ENCODE measurements around the gene MAG.

MAG gene

GRCh38 chr19:35265126-35265899 lies 26.6 kb upstream of the MAG start:
- no peak for DNase-seq

- no peak for DNase-seq
Observed at GRCh38 chr19:35265900-35266519, 26.0 kb upstream of the MAG start.

DNA sequence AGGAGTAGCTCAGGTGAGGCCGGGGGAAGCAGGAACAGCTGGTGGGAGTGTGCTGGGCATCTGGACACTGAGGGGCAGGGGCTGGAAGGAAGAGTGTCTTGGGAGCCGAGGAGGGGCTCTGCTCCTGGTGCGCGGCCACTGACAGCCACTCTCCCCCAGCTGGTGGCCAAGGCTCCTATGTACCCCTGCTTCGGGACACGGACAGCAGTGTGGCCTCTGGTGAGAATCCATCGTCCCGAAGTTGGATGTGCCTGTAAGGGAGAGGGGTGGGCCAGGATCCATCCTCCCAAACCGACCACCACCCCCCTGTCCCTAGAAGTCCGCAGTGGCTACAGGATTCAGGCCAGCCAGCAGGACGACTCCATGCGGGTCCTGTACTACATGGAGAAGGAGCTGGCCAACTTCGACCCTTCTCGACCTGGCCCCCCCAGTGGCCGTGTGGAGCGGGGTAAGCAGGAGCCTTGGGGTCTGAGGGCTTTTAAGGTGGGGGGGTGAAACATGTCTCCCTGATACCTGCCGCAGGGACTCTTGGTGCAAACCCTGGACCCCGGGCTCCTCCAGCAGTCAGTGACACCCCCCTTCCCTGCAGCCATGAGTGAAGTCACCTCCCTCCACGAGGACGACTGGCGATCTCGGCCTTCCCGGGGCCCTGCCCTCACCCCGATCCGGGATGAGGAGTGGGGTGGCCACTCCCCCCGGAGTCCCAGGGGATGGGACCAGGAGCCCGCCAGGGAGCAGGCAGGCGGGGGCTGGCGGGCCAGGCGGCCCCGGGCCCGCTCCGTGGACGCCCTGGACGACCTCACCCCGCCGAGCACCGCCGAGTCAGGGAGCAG lies 25.2 kb upstream of the MAG start:
- no peak for DNase-seq

GRCh38 chr19:35267353-35267817 lies 24.6 kb upstream of the MAG start:
- no peak for DNase-seq

DNA sequence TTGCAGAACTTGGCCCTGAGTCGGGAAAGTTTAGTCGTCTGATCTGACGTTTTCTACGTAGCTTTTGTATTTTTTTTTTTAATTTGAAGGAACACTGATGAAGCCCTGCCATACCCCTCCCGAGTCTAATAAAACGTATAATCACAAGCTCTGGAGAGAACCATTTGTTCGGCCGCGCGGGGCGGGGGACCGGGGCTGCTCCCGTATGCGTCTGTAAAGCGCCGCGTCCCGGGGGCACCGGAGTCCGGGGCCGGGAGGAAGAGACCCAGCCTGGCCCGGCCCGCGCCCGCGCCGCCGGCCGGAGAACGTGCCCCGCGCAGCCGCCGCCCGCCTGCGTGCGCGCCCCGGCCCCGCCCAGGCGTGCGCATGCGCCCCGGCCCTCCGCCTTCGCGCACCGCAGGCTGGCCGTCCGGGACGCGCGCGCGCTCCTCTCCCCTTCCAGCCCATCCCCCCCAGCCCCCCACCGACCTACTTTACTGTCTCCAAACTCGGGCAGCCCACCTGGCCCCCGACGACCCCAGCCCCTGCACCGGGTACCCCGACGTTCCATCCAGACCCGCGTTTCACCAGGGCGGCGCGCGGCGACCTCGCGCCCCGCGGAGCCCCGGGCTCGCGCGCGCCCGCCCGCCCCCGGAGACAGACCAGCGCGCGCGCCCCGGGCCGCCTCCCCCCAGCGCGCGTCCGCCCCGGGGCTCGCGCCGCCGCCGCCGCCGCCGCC lies 24.0 kb upstream of the MAG start:
- peak; percentile 79 for DNase-seq

DNA sequence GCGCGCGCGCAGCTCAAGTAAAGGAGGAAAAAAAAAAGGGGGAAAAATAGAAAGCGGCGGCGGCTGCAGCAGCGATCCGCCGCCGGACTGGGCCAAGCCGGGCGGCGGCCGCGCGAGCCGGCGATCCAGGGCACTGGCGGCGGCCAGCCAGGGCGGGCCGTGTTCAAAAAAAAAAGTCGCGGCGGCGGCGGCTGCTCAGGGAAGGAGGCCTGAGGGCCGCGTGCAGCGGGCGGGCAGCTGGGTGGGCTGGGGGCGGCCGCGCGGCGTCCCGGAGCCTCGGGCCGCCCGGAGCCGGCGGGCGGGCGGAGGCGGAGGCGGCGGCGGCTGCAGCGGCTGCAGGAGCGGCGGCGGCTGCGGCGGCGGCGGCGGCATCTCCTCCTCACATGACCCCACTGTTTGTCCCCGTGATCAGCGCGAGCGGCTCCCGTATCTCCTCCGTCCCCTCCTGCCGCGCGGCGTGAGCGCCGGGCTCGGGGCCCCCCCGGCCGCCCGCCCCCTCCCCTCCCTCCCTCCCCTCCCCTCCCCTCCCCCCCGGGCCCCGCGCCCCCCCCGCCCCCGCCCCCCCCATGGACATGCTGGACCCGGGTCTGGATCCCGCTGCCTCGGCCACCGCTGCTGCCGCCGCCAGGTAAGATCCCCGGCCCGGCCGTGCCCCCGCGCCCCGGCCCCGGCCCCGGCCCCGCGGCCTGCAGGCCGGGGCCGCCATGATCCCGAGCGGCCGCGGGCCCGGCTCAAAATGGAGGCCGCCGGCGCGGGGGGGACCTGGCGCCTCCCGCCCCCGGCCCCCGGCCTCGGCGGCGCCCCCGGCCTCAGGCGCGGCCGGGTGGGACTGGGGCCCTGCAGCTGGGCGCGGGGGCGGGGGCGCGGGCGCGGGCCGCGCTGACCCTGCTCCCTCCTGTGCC lies 23.2 kb upstream of the MAG start, which contains the start of gene USF2:
TSS of gene USF2 (plus strand) at position 427 of the 902 bp plus-strand sequence. CDS start at position 567, 140 bp downstream.
- DNase-seq: peak; percentile 68

- DNase-seq: peak; percentile 65
Observed at GRCh38 chr19:35269438-35270117, 22.4 kb upstream of the MAG start.

- DNase-seq: no peak
Observed at GRCh38 chr19:35270381-35270811, 21.6 kb upstream of the MAG start.

DNA sequence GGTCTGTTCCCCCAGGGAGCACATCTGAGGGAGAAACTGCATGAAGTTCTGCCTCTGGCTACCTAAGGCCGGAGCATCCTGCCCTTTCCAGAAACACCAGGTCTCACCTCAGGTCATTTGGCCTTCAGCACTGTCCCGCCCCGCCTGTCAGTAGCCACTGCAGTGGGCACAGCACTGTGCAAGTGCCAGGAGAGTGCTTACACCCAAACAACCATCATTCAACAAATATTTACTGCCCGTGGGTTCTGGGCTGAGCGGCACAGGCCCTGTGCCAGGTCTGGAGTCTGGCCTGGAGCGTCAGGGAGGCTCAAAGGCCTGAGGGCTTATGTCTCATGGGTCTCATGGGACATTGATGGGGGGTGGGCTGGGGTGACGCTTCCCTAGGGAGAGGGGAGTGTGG lies 20.4 kb upstream of the MAG start:
- DNase-seq: no peak

DNA sequence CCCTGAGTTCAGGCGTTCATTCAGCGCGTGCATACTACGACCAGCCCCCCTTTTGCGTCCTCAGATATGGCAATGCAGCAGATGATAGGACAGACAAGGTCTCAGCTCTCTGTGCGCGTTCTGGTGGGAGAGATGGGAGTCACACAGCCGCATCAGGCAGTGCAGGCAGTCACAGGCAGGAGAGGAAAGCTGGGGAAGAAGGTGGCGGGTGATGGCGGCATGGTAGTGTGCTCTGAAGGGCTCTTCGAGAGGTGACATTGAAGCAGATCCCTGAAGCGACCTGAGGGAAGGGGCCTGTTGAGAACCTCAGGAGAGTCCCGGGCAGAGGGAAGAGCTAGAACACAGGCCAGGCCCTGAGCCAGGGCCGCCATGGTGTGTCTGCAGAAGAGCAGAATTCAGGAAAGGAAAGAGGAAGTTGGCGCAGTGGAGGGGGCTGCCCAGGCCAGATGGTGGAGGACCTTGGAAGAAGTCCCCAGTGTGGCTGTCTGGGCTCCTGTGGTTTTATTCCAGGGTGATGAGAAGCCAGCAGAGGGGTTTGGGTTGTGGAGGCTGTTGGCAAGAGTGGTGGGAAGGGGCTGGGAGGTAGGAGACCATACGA lies 19.7 kb upstream of the MAG start:
- DNase-seq: no peak

- DNase-seq: no peak
Observed at GRCh38 chr19:35272954-35273649, 18.9 kb upstream of the MAG start.

DNA sequence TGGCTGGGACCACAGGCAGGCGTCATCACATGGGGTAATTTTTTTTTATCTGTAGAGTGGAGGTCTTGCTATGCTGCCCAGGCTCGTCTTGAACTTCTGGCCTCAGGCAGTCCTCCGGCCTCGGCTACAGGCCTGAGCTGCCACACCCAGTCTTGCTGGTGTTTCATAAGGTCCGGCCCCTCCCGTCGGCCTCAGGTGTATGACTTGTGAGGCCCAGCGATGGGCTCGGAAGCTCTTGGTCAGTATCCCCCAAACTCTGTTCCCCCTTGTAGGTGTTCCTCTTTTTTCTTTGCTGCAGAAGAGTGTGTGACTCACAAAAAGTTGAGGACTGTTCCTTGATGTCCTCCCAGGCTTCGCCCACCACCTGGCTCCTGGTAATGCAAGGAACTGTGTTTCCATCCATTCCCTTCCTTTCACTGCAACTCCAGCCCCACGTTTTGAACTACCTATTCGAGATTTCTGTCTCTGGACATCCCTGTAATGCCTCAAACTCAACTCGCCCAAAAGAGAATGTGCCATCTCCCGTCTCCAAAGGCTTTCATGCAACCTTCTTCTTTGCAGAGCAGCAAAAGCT lies 18.2 kb upstream of the MAG start:
- no peak for DNase-seq

DNA sequence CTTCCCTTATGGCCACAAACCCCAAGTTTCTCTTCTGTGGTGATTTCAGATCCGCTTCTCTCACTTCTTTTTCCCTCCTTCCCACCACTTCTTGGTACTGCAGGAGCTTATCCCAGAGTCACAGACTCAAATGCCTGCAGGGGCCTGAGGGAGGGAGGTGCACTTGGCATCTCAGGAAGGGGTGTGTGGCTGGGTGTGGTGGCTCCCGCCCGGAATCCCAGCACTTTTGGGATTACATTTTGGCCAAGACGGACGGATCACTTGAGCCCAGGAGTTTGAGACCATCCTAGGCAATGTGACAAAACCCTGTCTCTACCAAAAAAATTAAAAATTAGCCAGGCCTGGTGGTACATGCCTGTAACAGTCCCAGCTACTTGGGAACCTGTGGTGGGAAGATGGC lies 17.6 kb upstream of the MAG start:
- DNase-seq: no peak

DNA sequence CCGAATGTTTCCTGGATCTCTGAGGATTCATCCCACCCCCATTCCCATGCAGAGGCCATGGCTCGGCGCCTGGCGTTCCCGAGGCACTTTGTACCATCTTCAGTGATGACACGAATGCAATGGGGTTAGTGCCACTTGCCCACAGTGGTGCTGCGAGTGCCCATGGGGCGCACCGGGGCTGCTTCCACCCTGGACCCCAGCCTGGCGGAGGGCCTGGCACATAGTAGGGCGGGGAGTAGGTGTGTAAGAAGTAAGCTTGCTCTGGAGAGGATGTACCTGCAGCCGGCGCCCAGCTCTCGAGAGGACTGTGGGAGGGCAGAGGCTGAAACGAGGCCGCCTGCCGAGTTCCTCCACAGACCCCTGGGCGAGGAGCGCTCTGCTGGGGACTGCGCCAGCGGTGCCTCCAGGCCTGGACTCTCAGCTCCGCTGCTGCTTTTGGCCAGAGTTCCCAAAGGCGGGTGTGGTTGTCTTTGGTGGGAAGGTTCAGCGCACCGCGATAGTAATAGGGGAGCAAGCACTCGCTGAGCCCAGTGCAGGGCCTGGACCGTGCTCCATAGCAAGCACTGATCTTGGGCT lies 15.2 kb upstream of the MAG start:
- DNase-seq: no peak

DNA sequence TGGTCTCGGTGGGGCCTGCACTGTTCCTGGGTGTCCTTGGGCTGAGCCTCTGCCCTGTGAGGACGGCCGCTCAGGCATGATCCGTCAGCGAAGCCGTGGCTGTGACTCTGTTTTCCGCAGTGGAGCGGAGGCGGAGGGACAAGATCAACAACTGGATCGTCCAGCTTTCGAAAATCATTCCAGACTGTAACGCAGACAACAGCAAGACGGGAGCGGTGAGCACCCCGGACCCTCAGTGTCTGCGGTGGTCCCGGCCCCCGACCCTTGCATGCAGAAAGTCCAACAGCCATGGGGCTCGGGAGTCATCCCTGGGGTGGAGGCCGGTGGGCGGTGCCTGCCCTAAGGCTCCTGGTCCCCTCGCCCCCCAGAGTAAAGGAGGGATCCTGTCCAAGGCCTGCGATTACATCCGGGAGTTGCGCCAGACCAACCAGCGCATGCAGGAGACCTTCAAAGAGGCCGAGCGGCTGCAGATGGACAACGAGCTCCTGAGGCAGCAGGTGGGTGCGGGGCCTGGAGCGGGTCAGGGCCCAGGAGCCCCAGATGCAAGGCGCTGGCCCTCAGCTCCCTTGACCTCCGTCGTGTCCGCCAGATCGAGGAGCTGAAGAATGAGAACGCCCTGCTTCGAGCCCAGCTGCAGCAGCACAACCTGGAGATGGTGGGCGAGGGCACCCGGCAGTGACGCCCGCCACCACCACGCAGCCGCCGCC lies 13.2 kb upstream of the MAG start:
- DNase-seq: no peak

DNA sequence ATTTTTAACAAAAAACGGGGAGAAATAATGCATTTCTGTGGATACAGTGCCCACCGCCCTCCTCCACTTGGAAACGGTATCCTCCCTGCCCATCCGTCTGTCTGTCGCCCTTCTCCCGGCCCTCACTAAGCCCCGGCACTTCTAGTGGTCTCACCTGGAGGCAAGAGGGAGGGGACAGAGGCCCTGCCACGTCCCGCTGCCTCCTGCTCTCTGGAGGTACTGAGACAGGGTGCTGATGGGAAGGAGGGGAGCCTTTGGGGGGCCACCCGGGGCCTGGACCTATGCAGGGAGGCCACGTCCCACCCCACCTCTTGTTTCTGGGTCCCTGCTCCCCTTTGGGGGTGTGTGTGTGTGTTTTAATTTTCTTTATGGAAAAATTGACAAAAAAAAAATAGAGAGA lies 12.6 kb upstream of the MAG start:
- DNase-seq: no peak

DNA sequence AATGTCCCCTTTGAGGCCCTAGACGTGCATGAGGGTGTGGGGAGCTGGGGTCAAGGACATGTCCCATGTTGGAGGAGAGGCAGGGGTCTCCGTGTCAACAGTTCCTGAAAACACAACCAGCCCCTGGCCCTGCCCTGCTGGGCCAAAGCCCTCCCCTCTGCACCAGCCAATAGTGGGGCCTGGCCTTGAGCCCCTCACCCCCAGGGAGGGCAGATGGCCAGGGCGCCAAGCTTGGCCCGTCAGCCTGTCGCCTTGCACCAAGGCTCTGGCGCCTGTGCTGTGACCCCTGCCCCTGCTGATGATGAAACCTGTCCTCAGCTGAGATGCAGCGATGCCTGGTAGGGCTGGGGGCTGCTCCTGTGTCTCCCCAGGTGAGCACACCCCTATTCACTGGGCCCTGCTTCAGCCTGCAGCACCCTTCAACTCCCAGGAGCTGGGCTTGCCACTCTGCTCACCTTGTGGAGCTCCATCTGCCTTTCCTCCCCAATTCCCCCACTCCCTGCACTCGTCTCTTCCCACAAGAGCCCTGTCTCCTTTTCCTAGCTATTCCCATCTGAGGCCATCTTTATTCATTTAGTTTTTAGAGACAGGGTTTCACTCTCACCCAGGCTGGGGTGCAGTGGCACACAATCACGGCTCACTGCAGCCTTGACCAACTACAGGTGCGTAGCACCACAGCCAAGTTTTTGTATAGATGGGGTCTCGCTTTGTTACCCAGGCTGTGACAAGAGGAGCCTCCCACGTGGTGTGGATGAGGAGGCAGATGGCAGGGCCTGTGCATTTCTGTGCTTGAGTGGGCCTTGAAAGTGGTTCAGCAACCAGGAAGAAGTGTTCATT lies 11.8 kb upstream of the MAG start:
- no peak for DNase-seq

- no peak for DNase-seq
Observed at GRCh38 chr19:35281303-35281702, 10.7 kb upstream of the MAG start.
